ENCODE data around the gene PTS. TPM values are rescaled to one million over a fixed set of nuclear protein-coding genes. Genes with fewer than 3 reads are reported as not detected.
A peak's percentile ranks its signal among the peaks of the same experiment; 100 is the strongest.

PTS gene
- total and polyA plus RNA-seq, 8 donors, result 7.0 to 41.5 (median 12.4) TPM

GRCh38 chr11:112238041-112238440 is 11.8 kb downstream of the PTS start:
- H3K36me3 ChIP-seq, result peaks cover 0 to 18% (median 4%) of the 10 kb centered on the region in 3 donors
- ATAC-seq (no peak), FAIRE-seq (no peak), DNase-seq (no peak)
- H3K9me3 ChIP-seq, result no peaks in the 10 kb centered on the region
- intact Hi-C loops (cut with DNase I), result no loop called here
- no peak overlapping the region for H3K4me3 ChIP-seq
- WGBS, 2 donors, result 92% methylated on average over 3 of the region's 3 CpGs
- H3K27me3 ChIP-seq, result no peaks in the 10 kb centered on the region
- H3K4me1 ChIP-seq, result no peaks in the 10 kb centered on the region
- no peak for TF ChIP-seq CTCF (IDR thresholded peaks at IDR 0.05)
- no peak overlapping the region for H3K27ac ChIP-seq

DNA sequence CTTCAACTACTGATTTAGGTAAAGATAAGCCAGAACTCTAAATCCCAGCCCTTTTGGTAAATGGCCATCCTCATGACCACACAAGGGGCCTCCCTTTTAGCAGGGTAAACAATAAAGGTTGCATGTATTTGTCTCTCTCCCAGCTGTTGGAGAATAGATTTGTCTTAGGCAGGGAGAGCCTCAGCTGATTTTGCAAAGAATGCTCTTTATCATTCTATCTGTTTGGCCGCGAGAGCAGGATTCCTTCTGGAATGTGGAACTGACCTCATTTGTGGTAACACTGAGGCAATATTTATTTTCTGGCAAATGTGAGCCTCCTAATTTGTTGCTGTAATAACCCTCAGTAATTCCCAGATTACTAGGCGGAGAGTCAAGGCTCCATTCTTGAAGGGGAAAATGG is 15.3 kb downstream of the PTS start:
- TF ChIP-seq CTCF (IDR thresholded peaks at IDR 0.05), result no peak
- 69 to 76% methylated on average over 3 of the region's 3 CpGs for WGBS, 2 donors
- ATAC-seq (peak in 3 of 4 donors; percentile 67 to 71 (median 70)), FAIRE-seq (no peak), DNase-seq (no peak)
- intact Hi-C loops (cut with DNase I), result no loop called here
- H3K4me3 ChIP-seq, result no peak overlapping the region
- no peaks in the 10 kb centered on the region for H3K4me1 ChIP-seq
- no peaks in the 10 kb centered on the region for H3K9me3 ChIP-seq
- peaks cover 0 to 15% (median 0%) of the 10 kb centered on the region in 3 donors for H3K36me3 ChIP-seq
- H3K27me3 ChIP-seq, result no peaks in the 10 kb centered on the region
- no peak overlapping the region for H3K27ac ChIP-seq

DNA sequence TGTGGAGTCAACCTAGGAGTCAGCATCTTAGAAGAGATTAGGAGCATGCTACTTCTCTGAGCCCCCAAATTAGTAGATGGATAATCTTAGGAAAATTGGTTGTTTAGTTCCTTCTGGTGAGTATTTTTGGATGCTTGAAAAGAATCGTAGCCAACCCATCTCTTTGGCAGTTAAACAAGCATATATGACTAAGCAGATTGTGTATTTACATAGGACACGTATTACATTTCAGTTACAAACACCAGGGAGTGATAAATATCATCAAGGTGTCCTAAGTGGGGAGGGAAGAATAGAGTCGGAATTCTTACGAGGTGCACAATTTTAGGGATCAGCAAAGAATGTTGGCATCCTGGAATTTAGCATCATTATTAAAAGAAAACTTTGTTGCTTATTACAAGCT is 21.0 kb downstream of the PTS start:
- TF ChIP-seq CTCF (IDR thresholded peaks at IDR 0.05), result no peak
- 38% methylated on average over 4 of the region's 4 CpGs for WGBS, 2 donors
- no peaks in the 10 kb centered on the region for H3K36me3 ChIP-seq
- FAIRE-seq, result no peak
- intact Hi-C loops (cut with DNase I), result no loop called here
- H3K27me3 ChIP-seq, result no peaks in the 10 kb centered on the region
- no peak for ATAC-seq
- H3K4me3 ChIP-seq, result no peak overlapping the region
- H3K9me3 ChIP-seq, result no peaks in the 10 kb centered on the region
- no peak overlapping the region for H3K27ac ChIP-seq
- no peaks in the 10 kb centered on the region for H3K4me1 ChIP-seq
- DNase-seq, result no peak

- Histone ChIP-seq H3K36me3 (no peaks in the 10 kb centered on the region), H3K27ac (no peak overlapping the region), H3K9me3 (no peaks in the 10 kb centered on the region), H3K27me3 (no peaks in the 10 kb centered on the region), H3K4me3 (no peak overlapping the region), H3K4me1 (no peaks in the 10 kb centered on the region)
- WGBS, 2 donors, result 86 to 94% methylated on average over 2 of the region's 2 CpGs
- no peak for DNase-seq
- no peak for FAIRE-seq
- intact Hi-C loops (cut with DNase I), result no loop called here
- no peak for TF ChIP-seq CTCF (IDR thresholded peaks at IDR 0.05)
- no peak for ATAC-seq
Observed at GRCh38 chr11:112248201-112248600, 22.0 kb downstream of the PTS start.

DNA sequence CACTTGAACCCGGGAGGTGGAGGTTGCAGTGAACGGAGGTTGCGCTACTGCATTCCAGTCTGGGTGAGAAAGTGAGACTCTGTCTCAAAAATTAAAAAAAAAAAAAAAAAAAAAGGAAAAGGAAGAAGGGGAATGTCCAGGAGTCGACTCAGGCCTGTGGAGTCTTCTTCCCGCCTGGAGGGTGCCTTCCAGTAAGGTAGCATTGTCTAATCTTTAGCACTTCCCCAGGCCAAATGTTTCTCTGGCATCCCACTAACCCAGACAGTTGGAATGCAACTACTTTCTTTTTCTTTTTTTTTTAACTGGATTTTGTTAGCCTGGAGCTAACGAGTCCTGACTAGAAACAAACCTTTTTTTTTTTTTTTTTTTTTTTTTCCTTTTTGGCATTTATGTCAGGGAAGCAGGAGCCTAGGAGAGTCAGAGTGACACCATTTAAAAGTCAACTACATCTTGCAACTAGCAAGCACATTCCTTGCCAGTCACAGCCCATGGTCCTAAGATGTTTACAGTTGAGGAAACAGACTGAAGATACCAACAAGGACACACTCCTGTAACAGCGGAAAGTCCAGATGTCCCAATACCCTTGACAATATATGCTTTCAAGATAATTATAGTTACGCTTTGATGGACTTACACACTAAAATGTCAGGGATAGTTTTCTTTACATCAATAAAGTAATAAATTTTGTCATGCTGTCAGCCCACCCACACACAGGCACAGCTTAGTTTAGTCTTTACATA is 23.8 kb downstream of the PTS start:
- H3K4me3 ChIP-seq, result no peak overlapping the region
- intact Hi-C loops (cut with DNase I), result no loop called here
- 87 to 90% methylated on average over 8 of the region's 8 CpGs for WGBS, 2 donors
- FAIRE-seq (no peak), DNase-seq (no peak), ATAC-seq (no peak)
- no peaks in the 10 kb centered on the region for H3K9me3 ChIP-seq
- H3K27me3 ChIP-seq, result no peaks in the 10 kb centered on the region
- no peaks in the 10 kb centered on the region for H3K4me1 ChIP-seq
- no peak overlapping the region for H3K27ac ChIP-seq
- no peaks in the 10 kb centered on the region for H3K36me3 ChIP-seq
- no peak for TF ChIP-seq CTCF (IDR thresholded peaks at IDR 0.05)

All from pancreas (tissue), 10 donors.